Neutrophil (primary cell): ENCODE data around the gene RBM10.

ENCODE experiments used
- H3K27ac ChIP-seq: fragments of 200-600 bp; sonication (generic); 2 replicates; pipeline ENCODE4 v1.5.1; 2016; ENCODE audit warnings: mild to moderate bottlenecking, moderate library complexity
- H3K27me3 ChIP-seq: fragments of 200-600 bp; sonication (generic); 2 replicates; pipeline ENCODE4 v1.6.0; 2016; ENCODE audit warnings: mild to moderate bottlenecking
- H3K36me3 ChIP-seq: fragments of 200-600 bp; sonication (generic); 2 replicates; pipeline ENCODE4 v1.5.1; 2017
- H3K4me1 ChIP-seq, 2 experiments: fragments of 200-600 bp in 1 of 2; sonication (generic) in 1 of 2; 1 replicate in 1 of 2; 2 replicates in 1 of 2; pipeline versions ENCODE4 v1.5.1 to v1.6.1; 2013 to 2016; ENCODE audit warnings: low read depth in 1 of 2, low read length in 1 of 2, mild to moderate bottlenecking in 1 of 2, moderate library complexity in 1 of 2; ENCODE audit not compliant: control insufficient read depth in 1 of 2, insufficient read depth in 1 of 2
- H3K4me3 ChIP-seq, 2 experiments: fragments of 200-600 bp in 1 of 2; sonication (generic) in 1 of 2; 1 replicate in 1 of 2; 2 replicates in 1 of 2; pipeline ENCODE4 v1.5.1; 2013 to 2016; ENCODE audit warnings: low read depth in 1 of 2, low read length in 1 of 2, mild to moderate bottlenecking in 1 of 2, moderate library complexity in 1 of 2
- H3K9me3 ChIP-seq: fragments of 200-600 bp; sonication (generic); 2 replicates; pipeline ENCODE4 v1.5.1; 2016
- CTCF ChIP-seq: fragments of 200-600 bp; sonication (generic); IDR thresholded peaks from 2 replicates; pipeline ENCODE4 v1.5.1; 2016; ENCODE audit warnings: antibody characterized with exemption

RBM10 gene

GRCh38 chrX:47204970-47205369, 59.9 kb downstream of the RBM10 start:
- Histone ChIP-seq H3K4me1 (no peaks in the 10 kb centered on the region), H3K27ac (no peak overlapping the region), H3K36me3 (peaks cover 93% of the 10 kb centered on the region), H3K4me3 (no peak overlapping the region), H3K9me3 (no peaks in the 10 kb centered on the region), H3K27me3 (no peaks in the 10 kb centered on the region)
- no peak for TF ChIP-seq CTCF

DNA sequence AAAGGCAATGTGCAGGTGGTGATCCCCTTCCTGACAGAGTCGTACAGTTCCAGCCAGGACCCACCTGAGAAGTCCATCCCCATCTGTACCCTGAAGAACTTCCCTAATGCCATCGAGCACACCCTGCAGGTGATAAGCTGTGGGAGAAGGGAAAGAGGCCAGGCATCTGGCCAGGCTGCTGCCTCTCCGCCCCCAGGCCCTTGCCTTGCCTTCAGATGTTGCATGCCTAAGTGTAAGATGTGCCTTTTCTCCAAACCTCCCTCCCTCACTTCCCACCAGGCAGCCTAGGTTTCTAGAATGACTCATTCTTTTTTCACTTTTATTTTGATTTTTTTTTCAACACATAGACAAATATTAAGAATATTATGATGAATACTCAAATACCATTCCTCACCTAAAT, 61.3 kb downstream of the RBM10 start:
- Histone ChIP-seq H3K36me3 (peaks cover 93% of the 10 kb centered on the region), H3K4me1 (no peaks in the 10 kb centered on the region)
- no peak for TF ChIP-seq CTCF

GRCh38 chrX:47208108-47208507, 63.1 kb downstream of the RBM10 start:
- TF ChIP-seq CTCF: no peak
- Histone ChIP-seq H3K36me3 (peaks cover 93% of the 10 kb centered on the region), H3K9me3 (no peaks in the 10 kb centered on the region), H3K4me1 (no peaks in the 10 kb centered on the region), H3K27ac (no peak overlapping the region), H3K27me3 (no peaks in the 10 kb centered on the region), H3K4me3 (no peak overlapping the region)

More for the DNA sequence above, 61.3 kb downstream of the RBM10 start:
- H3K27ac ChIP-seq: no peak overlapping the region
- H3K9me3 ChIP-seq: no peaks in the 10 kb centered on the region
- no peak overlapping the region for H3K4me3 ChIP-seq
- H3K27me3 ChIP-seq: no peaks in the 10 kb centered on the region

GRCh38 chrX:47209508-47210238, 64.7 kb downstream of the RBM10 start:
- H3K27ac ChIP-seq: no peak overlapping the region
- H3K4me3 ChIP-seq: no peak overlapping the region
- peaks cover 98% of the 10 kb centered on the region for H3K36me3 ChIP-seq
- TF ChIP-seq CTCF: no peak
- H3K27me3 ChIP-seq: no peaks in the 10 kb centered on the region
- no peaks in the 10 kb centered on the region for H3K9me3 ChIP-seq
- no peaks in the 10 kb centered on the region for H3K4me1 ChIP-seq

DNA sequence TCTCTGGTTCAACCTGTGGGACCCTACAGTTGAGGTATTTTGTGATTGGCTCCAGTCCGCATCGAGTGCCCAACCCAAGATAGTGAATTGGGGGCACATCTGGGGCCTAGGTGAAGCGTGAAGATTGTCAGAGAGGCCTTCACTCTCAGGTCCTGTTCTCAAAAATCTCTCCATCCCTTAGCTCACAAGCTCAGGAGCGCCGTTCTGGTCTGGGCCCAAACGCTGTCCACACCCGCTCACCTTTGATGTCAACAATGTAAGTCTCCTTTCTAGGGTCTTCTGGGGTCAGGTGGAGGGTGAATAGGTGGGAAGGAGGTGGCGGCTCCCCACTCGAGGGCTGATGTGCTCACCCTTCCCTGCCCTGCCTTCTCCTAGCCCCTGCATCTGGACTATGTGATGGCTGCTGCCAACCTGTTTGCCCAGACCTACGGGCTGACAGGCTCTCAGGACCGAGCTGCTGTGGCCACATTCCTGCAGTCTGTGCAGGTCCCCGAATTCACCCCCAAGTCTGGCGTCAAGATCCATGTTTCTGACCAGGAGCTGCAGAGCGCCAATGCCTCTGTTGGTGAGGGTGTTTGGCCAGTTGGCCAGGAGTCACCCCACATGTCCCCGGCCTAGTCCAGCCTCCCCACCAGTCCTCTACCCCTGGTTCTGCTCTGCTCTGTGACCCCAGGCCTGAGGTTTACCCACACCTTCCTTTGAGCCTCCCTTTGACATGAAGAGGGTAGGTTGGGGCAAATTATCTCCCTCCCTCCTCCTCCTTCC, 65.8 kb downstream of the RBM10 start:
- Histone ChIP-seq H3K27me3 (no peaks in the 10 kb centered on the region), H3K4me1 (no peaks in the 10 kb centered on the region)

More for the DNA sequence above, 65.8 kb downstream of the RBM10 start:
- no peak overlapping the region for H3K27ac ChIP-seq
- H3K4me3 ChIP-seq: no peak overlapping the region
- no peak for TF ChIP-seq CTCF
- no peaks in the 10 kb centered on the region for H3K9me3 ChIP-seq
- H3K36me3 ChIP-seq: peaks cover 98% of the 10 kb centered on the region
